Vagina (tissue), 2 donors: ENCODE results near the gene INTS6. TPM values are rescaled to one million over a fixed set of nuclear protein-coding genes. Genes with fewer than 3 reads are reported as not detected.

Source experiments
- DNase-seq, 2 donors: peaks; one replicate each; pipeline ENCODE4 v3.0.0-alpha.2; 2017; ENCODE audit errors: extremely low spot score in 2 of 2
- H3K27ac ChIP-seq: fragments of 200-600 bp; sonication (generic); one replicate; pipeline ENCODE4 v1.5.1; 2019
- H3K27me3 ChIP-seq: fragments of 200-600 bp; sonication (generic); one replicate; pipeline ENCODE4 v1.5.1; 2019
- H3K36me3 ChIP-seq, 2 donors: fragments of 200-600 bp; sonication (generic); one replicate each; pipeline ENCODE4 v1.5.1; 2017 to 2019
- H3K4me1 ChIP-seq: fragments of 200-600 bp; sonication (generic); one replicate; pipeline ENCODE4 v1.5.1; 2019
- H3K4me3 ChIP-seq, 2 donors: fragments of 200-600 bp; sonication (generic); 1 replicate in 1 of 2; 2 replicates in 1 of 2; pipeline ENCODE4 v1.5.1; 2016 to 2019
- H3K9me3 ChIP-seq: fragments of 200-600 bp; sonication (generic); one replicate; pipeline ENCODE4 v1.5.1; 2019
- POLR2A ChIP-seq, 2 donors: fragments of 450-650 bp; IDR thresholded peaks; one replicate each; pipeline ENCODE4 v1.6.1; 2017; ENCODE audit warnings: antibody characterized with exemption in 2 of 2, mild to moderate bottlenecking in 2 of 2, moderate library complexity in 2 of 2
- POLR2AphosphoS5 ChIP-seq, 2 donors: sonication (generic); formaldehyde crosslinking; IDR thresholded peaks; one replicate each; pipeline ENCODE4 v1.9.0; 2017; ENCODE audit warnings: antibody characterized with exemption in 2 of 2, mild to moderate bottlenecking in 2 of 2, low read depth in 1 of 2; ENCODE audit not compliant: insufficient read depth in 1 of 2
- intact Hi-C: fragments of 100-400 bp; cut with DNase I; formaldehyde crosslinking; loops from one replicate; pipeline ENCODE4 v1.15.1; 2023
- total RNA-seq: library from RNA; depleted of rRNA; stranded (reverse); fragments of >200 nt; gene quantifications from one replicate; pipeline ENCODE4 v1.2.3, GENCODE V29; 2016
- TF ChIP-seq, protein P1 (sequence below), 3 experiments: fragments of 450-650 bp in 2 of 3; fragments of 200-600 bp in 1 of 3; sonication (generic) in 1 of 3; IDR thresholded peaks; one replicate each; pipeline ENCODE4 v1.5.1; 2017 to 2019; ENCODE audit warnings: antibody characterized with exemption in 3 of 3, mild to moderate bottlenecking in 2 of 3, moderate library complexity in 2 of 3

The INTS6 gene
- total RNA-seq, 1 donor from 2014 or later: 56.2 TPM

DNA sequence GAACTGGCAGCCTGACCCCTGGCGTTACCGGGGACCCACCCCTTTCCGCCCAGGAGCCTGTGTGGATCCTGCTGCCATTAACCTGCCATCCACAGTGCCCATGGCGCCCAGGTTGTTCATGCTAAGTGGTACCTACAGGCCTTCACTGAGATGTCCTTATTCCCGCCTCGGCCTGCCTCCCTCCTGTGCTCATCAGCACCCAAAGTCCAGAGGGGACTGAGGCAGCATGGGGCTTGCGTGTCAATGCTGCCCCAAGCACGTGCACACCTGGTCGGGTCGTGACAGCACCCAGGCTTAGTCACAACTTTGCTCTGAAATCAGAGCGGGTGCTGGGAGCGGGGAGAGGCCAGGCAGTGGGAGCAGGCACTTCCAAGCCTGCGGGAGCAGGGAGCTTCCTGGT lies 3.7 kb upstream of the INTS6 start:
- H3K36me3 ChIP-seq: peaks cover 0 to 16% of the 10 kb centered on the region in 2 donors
- DNase-seq: no peak
- intact Hi-C loops: no loop called here
- H3K4me3 ChIP-seq: no peak overlapping the region
- H3K27ac ChIP-seq: no peak overlapping the region
- H3K27me3 ChIP-seq: no peaks in the 10 kb centered on the region
- no peaks in the 10 kb centered on the region for H3K9me3 ChIP-seq
- H3K4me1 ChIP-seq: peaks cover 16% of the 10 kb centered on the region
- TF ChIP-seq, protein P1, sequence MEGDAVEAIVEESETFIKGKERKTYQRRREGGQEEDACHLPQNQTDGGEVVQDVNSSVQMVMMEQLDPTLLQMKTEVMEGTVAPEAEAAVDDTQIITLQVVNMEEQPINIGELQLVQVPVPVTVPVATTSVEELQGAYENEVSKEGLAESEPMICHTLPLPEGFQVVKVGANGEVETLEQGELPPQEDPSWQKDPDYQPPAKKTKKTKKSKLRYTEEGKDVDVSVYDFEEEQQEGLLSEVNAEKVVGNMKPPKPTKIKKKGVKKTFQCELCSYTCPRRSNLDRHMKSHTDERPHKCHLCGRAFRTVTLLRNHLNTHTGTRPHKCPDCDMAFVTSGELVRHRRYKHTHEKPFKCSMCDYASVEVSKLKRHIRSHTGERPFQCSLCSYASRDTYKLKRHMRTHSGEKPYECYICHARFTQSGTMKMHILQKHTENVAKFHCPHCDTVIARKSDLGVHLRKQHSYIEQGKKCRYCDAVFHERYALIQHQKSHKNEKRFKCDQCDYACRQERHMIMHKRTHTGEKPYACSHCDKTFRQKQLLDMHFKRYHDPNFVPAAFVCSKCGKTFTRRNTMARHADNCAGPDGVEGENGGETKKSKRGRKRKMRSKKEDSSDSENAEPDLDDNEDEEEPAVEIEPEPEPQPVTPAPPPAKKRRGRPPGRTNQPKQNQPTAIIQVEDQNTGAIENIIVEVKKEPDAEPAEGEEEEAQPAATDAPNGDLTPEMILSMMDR (IDR thresholded peaks at IDR 0.05): no peak
- TF ChIP-seq POLR2AphosphoS5 (IDR thresholded peaks at IDR 0.05; ENCODE audit: insufficient read depth in 1 of 2, low read depth in 1 of 2) (no peak), POLR2A (IDR thresholded peaks at IDR 0.05) (no peak)

DNA sequence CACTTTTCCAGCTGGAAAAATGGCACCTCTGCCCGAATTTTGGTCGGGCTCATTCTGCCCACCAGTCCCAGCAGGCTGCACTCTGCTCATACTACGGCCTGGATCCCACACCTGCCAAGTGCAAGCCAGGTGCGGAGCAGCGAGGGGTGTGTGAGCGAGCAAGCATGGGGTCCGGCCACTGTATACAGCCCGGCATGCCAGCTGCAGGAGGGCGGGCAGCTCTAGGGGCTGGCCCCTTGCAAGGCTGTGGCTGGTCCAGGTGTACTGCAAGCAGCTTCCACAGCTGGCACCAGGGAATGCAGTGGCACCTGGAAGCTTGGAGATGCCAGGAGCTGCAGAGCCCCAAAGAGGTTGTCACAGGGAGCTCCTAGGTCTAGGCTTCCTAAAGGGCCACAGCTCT lies 2.7 kb upstream of the INTS6 start:
- TF ChIP-seq POLR2A (IDR thresholded peaks at IDR 0.05) (no peak), POLR2AphosphoS5 (IDR thresholded peaks at IDR 0.05; ENCODE audit: insufficient read depth in 1 of 2, low read depth in 1 of 2) (no peak)
- TF ChIP-seq, protein P1 (IDR thresholded peaks at IDR 0.05): no peak
- Histone ChIP-seq H3K4me3 (no peak overlapping the region), H3K27ac (no peak overlapping the region), H3K36me3 (peaks cover 0 to 17% of the 10 kb centered on the region in 2 donors), H3K9me3 (no peaks in the 10 kb centered on the region), H3K4me1 (peaks cover 22% of the 10 kb centered on the region), H3K27me3 (no peaks in the 10 kb centered on the region)
- intact Hi-C loops: no loop called here
- no peak for DNase-seq

DNA sequence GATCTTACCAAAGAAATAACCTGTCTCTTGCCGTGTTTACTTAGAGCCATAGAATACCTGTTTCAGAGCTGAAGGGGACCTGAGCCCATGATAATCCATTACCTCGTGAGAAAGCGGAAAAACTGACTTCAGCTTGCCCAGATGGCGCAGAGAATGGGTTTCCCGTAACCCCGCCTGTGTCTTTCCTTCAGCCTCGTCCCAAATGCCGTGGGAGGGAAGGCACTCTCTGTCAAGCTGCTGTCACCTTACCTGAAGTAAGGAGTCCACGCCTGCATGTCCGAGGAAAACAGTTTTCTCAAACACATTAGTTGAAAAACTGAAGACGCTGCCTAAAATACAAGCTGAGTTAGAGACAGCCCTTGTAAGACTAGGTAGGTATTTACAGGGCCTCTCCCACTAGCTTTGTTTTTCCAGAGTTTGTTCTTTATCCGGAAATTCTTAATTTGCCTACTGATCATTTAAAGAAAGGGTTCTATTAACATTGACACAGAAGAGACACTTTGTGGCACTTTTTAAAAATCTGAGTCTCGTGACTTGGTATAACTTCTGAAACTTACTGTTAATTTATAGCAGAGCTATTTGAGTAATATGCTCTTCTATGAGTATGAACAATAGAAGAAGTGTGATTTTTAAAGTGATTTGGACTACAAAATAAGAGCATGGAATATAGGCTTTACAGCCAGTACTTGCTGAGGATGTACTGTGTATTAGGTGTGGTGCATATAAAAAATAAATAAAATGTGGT lies 1.3 kb upstream of the INTS6 start:
- peak in 1 of 2 donors; percentile 89 for DNase-seq
- Histone ChIP-seq H3K4me3 (peak overlapping the region; percentile 70 to 99), H3K4me1 (peaks cover 28% of the 10 kb centered on the region), H3K27me3 (no peaks in the 10 kb centered on the region), H3K9me3 (no peaks in the 10 kb centered on the region), H3K36me3 (peaks cover 0 to 31% of the 10 kb centered on the region in 2 donors), H3K27ac (peak overlapping the region; percentile 100)
- TF ChIP-seq POLR2AphosphoS5 (IDR thresholded peaks at IDR 0.05; ENCODE audit: insufficient read depth in 1 of 2, low read depth in 1 of 2) (peak in 1 of 2 donors; percentile 7), POLR2A (IDR thresholded peaks at IDR 0.05) (no peak)
- intact Hi-C loops: loop anchor here (2.0 kb wide), 2 partner anchors 131 to 349 kb away; partner anchors contain the start of gene WDFY2

DNA sequence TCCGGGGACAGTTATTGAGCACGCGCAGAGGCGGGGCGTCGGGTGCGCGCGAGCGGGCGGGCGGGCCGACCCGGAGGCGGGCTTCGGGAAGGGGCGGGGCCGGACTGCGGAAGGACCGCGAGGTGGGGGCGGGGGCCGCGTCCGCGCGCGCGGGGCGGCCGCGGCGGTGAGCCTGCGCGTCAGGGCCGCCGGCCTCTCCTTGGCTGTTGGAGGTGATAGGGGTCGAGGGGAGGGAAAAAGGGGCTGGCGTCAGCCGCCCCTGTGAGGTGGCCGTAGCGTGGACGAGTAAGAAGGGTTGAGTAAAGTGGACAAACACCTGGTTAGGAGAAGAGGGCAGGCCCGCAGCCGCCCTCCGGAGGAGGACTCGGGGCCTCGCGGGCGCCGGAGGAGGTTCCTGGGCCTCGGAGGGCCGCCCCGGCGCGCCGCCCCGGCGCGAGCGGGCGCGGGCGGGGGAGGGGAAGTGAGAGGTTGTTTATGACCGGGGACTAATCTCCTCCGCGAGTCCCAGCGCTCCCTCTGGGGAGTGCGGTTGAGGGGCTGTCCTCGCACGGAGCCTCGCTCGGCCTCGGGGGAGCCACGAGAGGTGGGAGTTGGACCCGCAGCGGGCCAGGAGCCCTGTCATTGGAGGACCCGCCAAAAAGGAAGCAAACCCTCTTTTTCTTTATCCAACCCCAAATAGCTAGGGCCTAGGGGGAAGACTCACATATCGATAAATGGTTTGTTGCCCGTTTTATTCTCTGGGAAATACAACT lies 547 bp upstream of the INTS6 start:
- DNase-seq: no peak
- Histone ChIP-seq H3K9me3 (no peaks in the 10 kb centered on the region), H3K4me3 (peak overlapping the region; percentile 70 to 99), H3K27ac (peak overlapping the region; percentile 100), H3K36me3 (peaks cover 0 to 31% of the 10 kb centered on the region in 2 donors), H3K4me1 (peaks cover 28% of the 10 kb centered on the region), H3K27me3 (no peaks in the 10 kb centered on the region)
- TF ChIP-seq, protein P1 (IDR thresholded peaks at IDR 0.05): no peak
- peak in 1 of 2 donors; percentile 82 for TF ChIP-seq POLR2A (IDR thresholded peaks at IDR 0.05)
- peak in 1 of 2 donors; percentile 12 for TF ChIP-seq POLR2AphosphoS5 (IDR thresholded peaks at IDR 0.05; ENCODE audit: insufficient read depth in 1 of 2, low read depth in 1 of 2)
- intact Hi-C loops: loop anchor here (2.0 kb wide), 2 partner anchors 131 to 349 kb away; partner anchors contain the start of gene WDFY2
